ENCODE data around the gene PHF21A.

- no peak for TF ChIP-seq SUZ12 (IDR thresholded peaks at IDR 0.05)
- no peak for TF ChIP-seq FOXK2 (IDR thresholded peaks at IDR 0.05)
- no peak for TF ChIP-seq ELF4 (IDR thresholded peaks at IDR 0.05)
- no peak for TF ChIP-seq BHLHE40 (IDR thresholded peaks at IDR 0.05; ENCODE audit: borderline replicate concordance)
- no peak for TF ChIP-seq SP1 (IDR thresholded peaks at IDR 0.05)
- no peak for TF ChIP-seq ARNT (IDR thresholded peaks at IDR 0.05)
These were observed 41.4 kb upstream of the PHF21A start for GRCh38 chr11:46162700-46163099.
